NCI-H1417 (cell line): Measurements from ENCODE around the gene WDR4.
"Not testable (repeated sequence)": the region's sequence is repeated elsewhere in the genome, so short reads cannot be mapped to it uniquely, and the experiment has no call there.

Experiments
- DNase-seq, 3 experiments: peaks; one replicate each; lab custom pipeline; 2025; lab: John Stamatoyannopoulos, UW

The WDR4 gene

GRCh38 chr21:42839271-42840231 is 39.8 kb downstream of the WDR4 start:
- no peak for DNase-seq

GRCh38 chr21:42838212-42838690 is 41.1 kb downstream of the WDR4 start:
- not testable (repeated sequence) for DNase-seq

- no peak for DNase-seq
Observed at GRCh38 chr21:42837421-42838211, 41.7 kb downstream of the WDR4 start.

- no peak for DNase-seq
Observed at GRCh38 chr21:42836767-42837301, 42.5 kb downstream of the WDR4 start.

GRCh38 chr21:42836402-42836666 is 43.0 kb downstream of the WDR4 start:
- DNase-seq, result no peak

GRCh38 chr21:42835611-42836401 is 43.5 kb downstream of the WDR4 start:
- no peak for DNase-seq

GRCh38 chr21:42835211-42835610 is 44.1 kb downstream of the WDR4 start:
- no peak for DNase-seq

GRCh38 chr21:42834726-42835191 is 44.6 kb downstream of the WDR4 start:
- DNase-seq, result no peak

GRCh38 chr21:42833859-42834725 is 45.2 kb downstream of the WDR4 start:
- no peak for DNase-seq

- peak; percentile 9 to 71 (median 45) for DNase-seq
Observed at GRCh38 chr21:42833439-42833815, 45.9 kb downstream of the WDR4 start.

- DNase-seq, result not testable (repeated sequence)
Observed at GRCh38 chr21:42832321-42832630, 47.1 kb downstream of the WDR4 start.

GRCh38 chr21:42830456-42831455 is 48.6 kb downstream of the WDR4 start:
- DNase-seq, result peak in 1 of 3 experiments; percentile 38

GRCh38 chr21:42829954-42830353 is 49.4 kb downstream of the WDR4 start:
- no peak for DNase-seq

- no peak for DNase-seq
Observed at GRCh38 chr21:42829417-42829816, 49.9 kb downstream of the WDR4 start.

- no peak for DNase-seq
Observed at GRCh38 chr21:42827588-42827987, 51.8 kb downstream of the WDR4 start.

GRCh38 chr21:42820616-42821465 is 58.5 kb downstream of the WDR4 start:
- DNase-seq, result peak in 2 of 3 experiments; percentile 78 to 94

- DNase-seq, result no peak
Observed at GRCh38 chr21:42819861-42820615, 59.3 kb downstream of the WDR4 start.

- DNase-seq, result peak; percentile 12 to 64 (median 29)
Observed at GRCh38 chr21:42818328-42818749, 61.0 kb downstream of the WDR4 start.
